Stimulated activated CD4-positive, alpha-beta T cell treated with anti-CD3 and anti-CD28 coated beads, Interleukin-15, amount 100 ng/mL, for 48 hours (primary cell): ENCODE data around the gene CACNA2D3.

Experiments used
- DNase-seq, 2 donors: peaks; one replicate each; pipeline ENCODE4 v3.0.0-alpha.2; 2020; ENCODE audit warnings: low read depth in 2 of 2

The CACNA2D3 gene

GRCh38 chr3:55002416-55002930 lies 880.1 kb downstream of the CACNA2D3 start:
- no peak for DNase-seq

DNA sequence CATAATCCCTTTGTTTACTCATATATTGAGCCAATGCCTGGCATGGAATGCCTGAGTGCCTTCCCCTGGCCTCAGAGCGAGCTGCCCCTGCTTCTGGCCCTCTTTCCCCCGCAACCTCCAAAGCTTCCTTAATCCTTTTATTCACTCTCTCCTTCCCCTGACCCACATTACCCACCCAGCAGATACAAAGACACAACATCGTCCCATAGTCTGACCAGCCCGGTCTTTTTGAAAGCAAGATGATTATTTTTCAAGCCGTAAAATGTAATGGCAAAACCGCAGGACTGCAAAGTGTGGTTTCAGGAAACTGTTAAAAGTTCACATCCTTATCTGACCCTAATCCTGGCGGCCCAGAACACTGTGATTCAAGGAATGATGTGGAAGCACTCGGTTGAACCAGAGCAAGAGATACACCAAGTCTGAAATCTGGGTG lies 883.9 kb downstream of the CACNA2D3 start:
- DNase-seq = no peak

DNA sequence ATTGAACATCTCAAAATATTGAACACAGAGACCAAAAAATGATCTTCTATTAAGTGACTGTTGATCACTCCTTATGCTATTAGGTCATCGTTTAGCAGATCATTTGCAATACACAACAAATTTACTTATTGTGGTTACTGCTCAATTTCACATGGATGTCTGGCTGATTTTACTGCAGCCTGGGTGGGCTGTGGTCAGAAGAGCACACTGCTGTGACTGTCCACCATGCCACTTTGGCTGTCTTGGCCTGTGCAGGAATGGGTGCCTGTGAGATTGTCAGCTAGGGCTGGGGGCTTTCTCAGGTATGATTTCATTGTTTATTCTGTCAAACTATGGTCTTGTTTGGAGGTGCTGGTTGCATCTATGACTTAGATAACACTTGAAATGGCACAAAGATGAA lies 885.6 kb downstream of the CACNA2D3 start:
- no peak for DNase-seq

- DNase-seq = no peak
These were observed 887.0 kb downstream of the CACNA2D3 start for GRCh38 chr3:55009372-55009771.

DNA sequence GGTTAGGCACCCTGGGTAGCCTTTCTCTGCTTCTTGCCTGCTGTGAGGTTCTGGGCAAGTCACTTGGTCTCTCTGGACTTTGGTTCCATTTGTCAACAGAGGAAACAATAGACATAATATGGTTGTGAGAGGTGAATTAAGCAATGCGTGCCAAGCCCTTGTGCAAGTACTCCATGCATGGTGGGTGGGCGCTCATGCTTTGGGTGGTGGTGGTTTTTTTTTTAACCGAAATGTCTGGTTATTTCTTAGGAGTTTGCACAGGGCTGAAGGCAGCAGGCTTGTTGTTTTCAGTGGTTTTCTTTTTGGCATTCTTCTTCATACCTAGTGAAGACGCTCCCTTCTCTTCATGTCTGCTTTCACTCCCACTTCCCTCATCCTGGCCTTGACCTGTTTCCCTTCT lies 889.7 kb downstream of the CACNA2D3 start:
- DNase-seq = no peak

DNA sequence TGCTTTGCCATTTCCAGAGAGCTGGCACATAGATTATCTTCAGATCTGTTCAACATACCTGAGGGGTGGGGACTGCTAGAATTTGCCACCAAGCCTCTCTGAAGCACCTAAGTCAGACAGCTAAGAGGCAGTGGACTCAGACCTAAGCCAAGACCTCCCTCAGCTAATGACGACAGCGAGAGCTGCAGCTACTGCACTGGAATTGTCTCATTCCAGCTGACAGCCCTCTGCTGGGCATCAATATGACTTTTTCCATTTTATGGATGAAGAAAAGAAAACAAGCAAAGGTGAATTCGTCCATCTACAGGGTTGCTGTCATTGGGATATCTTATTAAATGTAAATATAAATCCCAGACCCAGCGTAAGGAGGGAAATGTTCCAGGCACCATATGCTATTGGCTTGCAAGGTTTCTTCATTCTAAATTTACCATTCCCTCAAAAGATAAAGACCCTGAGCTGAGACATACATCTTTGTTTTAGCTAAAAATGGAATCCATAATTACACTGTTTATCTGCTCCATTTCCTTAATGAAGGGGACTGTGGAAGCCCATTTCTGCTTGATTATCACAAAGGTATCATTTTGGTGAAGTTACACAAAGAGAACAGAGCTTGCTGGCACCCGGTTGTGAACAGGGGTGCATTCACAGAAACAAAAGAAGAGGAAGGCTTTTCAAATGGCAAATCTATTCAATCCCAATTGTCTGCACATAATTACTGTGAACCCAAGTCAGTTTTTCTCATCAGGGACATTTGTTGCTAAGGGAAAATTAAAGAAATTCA lies 891.0 kb downstream of the CACNA2D3 start:
- no peak for DNase-seq

- DNase-seq = no peak
These were observed 891.7 kb downstream of the CACNA2D3 start for GRCh38 chr3:55014081-55014480.

DNA sequence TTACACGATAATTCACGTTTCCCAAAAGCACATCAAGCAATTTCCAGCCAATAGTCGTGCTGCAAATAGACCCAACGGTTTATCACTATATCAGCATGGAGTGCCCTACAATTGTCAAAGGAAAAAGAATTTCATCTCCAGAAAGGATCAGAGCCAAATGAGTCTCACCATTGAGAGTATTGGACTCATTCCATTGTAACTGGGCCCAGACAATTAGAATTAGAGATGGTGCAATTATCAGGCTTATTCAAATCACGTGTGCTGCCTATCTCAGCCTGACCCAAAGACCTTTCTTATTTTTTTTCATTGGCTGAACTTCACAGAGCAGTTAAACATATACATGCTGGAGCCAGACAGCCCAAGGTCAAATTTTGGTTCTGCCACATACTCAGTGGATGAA lies 892.6 kb downstream of the CACNA2D3 start:
- DNase-seq = no peak

- DNase-seq = no peak
These were observed 895.5 kb downstream of the CACNA2D3 start for GRCh38 chr3:55017876-55018275.

- DNase-seq = no peak
These were observed 908.6 kb downstream of the CACNA2D3 start for GRCh38 chr3:55030938-55031337.

GRCh38 chr3:55036883-55037577 lies 914.7 kb downstream of the CACNA2D3 start:
- no peak for DNase-seq

DNA sequence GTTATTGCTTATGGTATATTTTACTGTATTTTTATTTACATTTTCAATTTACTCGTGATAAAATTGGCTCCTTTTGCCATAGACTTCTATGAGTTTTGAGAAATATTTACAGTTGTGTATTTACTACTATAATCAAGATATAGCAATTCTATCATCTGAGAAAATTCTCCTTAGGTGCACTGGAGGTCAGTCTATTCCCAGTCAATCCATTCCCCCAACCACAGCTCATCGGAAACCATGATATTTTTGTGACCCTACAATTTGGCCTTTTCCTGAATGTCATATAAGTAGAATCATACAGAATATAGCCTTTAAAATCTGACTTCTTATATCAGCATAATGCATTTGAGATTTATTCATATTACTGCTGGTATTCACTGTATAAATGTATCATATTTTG lies 920.2 kb downstream of the CACNA2D3 start:
- no peak for DNase-seq

DNA sequence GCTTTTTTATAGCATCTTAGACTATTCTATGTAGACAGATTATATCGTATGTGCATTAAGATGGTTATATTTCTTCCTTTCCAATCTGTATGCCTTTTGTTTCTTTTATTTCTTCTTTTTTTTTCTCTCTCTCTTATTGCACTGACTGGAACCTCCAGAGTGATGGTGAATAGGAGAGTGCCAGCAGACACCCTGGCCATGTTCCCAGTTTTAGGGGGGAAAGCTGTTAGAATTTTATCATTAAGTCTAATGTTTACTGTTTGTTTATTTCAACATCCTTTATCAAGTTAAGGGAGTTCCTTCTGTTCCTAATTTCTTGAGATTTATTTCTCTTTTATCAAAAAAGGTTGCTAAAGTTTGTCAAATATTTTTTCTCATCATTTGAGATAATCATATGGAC lies 922.1 kb downstream of the CACNA2D3 start:
- DNase-seq = no peak

GRCh38 chr3:55059027-55059629 lies 936.8 kb downstream of the CACNA2D3 start:
- DNase-seq = no peak

GRCh38 chr3:55060896-55061719 lies 938.8 kb downstream of the CACNA2D3 start:
- DNase-seq = no peak

- no peak for DNase-seq
These were observed 939.3 kb downstream of the CACNA2D3 start for GRCh38 chr3:55061720-55062034.

DNA sequence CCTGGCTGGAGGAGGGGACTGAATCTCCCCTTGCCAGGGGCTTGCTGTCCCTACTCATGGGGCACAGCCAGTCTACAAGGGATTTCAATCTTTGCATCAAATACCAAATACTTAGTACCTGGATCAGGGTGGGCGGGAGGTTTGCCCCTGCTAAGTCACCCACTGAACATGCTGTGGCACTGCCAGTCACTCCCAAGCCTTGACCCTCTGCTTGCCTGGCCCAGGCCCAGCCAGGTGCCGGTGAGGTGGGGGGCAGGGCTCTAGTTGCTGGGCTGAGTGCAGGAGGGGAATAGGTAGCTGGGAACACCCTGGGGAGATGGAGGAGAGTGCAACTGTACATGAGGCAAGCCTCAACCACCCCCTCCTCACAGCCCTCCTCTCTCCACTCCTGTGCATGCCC lies 941.8 kb downstream of the CACNA2D3 start:
- no peak for DNase-seq

GRCh38 chr3:55065331-55065730 lies 943.0 kb downstream of the CACNA2D3 start:
- DNase-seq = no peak

- DNase-seq = no peak
These were observed 944.2 kb downstream of the CACNA2D3 start for GRCh38 chr3:55066551-55067047.

DNA sequence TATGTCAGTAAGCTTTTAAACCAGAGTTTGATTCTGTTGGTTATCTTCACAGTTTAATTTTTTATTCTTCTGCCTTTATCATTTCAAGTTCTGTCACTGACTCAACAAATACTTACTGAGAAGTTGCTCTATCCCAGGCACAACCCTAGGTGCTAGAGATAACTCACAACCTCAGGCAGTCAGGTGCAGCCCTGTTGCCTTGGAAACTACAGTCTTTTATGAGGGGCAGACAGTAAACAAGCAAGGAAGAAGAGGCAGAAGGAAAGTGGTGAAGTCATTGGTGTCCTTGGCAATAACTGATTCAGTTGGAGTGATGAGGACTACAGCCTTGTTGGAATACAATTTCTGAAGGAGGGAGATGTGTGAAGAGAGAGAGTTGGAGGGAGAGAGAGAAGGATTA lies 947.6 kb downstream of the CACNA2D3 start:
- no peak for DNase-seq

DNA sequence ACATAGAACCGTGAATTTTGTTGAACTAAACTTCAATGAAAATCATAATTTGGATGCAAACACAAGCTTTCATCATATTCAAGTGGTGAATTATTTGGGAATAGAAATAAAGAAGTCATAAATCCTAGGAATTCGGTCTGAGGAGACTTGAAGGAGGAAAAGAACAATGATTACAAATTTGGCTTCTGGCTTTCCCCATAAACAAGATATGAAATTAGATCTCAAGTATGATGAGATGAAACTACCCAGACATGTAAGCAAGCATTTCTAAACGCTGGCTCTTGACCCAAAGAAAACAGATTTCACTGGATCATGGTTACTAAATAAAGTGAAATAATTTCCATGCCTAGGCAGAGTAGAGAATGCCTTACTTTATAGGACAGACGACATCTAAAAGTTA lies 952.4 kb downstream of the CACNA2D3 start:
- DNase-seq = no peak

DNA sequence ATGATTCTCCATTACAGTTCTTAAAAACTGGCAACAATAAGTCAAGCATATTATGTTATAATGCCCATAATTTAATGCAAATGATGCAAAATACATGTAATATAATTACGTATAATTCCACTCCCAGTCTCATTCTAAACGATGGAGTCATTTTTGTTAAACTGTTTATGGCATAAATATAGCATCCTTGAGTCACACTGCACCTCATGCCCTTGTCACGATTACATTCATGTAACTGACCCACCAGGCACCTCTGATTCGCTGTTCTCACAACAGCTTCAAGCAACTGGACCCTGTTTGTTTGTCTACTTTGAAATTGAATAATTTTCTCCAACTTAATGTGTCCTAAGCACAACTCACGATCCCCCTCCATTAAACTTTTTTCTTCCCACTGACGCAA lies 953.5 kb downstream of the CACNA2D3 start:
- DNase-seq = no peak
